Fibroblast of skin of right quadriceps (primary cell): ENCODE results near the gene EGLN3.

Experiments used
- DNase-seq: peaks from one replicate; pipeline ENCODE4 v3.0.0-alpha.2; 2013

Gene EGLN3

DNA sequence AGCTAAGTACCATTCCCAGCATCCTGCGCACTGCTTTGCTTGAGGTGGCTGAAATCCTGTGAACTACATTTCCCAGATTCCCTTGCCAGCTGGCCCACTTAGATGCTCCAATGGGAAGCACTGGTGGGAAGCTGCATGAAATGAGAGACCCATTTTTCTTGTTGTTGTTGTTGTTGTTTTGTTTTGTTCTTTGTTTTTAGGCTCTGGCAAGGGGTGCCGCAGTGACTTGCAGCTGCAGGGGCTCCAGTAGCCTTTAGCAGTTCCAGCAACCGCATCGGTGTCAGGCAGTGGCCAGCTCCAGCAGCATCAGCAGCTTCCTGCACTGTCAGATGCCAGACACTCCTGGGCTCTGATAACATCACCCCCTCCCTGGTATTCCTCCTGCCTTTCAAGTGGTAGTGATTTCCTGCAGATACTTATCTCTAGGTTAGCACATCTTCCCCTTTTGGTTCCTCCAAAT, 8.8 kb upstream of the EGLN3 start:
- DNase-seq, result no peak

DNA sequence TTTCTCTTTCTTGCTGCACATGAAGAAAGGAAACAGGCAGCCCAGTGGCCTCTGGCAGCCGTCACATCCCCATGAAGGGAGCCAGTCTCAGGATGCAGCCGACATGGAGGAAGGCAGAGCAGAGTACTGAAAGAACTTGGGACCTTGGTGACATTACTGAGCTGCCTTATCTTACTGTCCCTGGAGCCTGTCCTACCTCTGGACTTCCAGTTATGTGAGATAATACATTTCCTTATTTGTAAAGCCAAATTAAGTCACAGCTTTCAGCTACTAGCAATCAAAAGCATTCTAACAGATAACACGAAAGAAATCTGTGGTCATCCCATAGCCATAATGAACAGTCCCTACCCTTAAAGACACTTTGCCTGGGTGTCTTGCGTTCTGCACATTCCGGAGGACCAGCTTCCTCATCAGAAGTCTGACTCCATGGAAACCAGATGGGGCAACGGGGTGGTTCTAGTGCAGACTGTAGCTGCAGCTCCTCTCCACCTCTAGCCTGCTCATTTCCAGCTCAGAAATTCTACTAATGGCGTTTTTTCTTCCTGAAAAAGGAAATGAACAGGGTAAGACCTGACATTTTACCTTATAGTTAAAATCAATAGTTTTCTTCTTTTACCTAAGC, 7.8 kb upstream of the EGLN3 start:
- no peak for DNase-seq

DNA sequence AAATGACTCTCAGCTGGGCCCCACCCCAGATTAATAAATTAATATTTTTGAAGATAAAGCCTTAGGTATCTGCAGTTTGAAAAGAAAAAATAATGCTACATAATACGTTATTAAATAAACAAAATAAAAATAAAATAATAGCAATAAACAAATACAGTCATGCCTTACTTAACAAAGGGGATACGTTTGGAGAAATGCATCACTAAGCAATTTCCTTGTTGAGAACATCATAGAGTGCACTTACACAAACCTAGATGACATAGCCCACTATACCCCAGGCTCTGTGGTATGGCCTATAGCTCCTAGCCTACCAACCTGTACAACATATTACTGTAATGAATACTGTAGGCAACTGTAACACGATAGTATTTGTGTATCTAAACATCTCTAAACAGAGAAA, 7.1 kb upstream of the EGLN3 start:
- no peak for DNase-seq

DNA sequence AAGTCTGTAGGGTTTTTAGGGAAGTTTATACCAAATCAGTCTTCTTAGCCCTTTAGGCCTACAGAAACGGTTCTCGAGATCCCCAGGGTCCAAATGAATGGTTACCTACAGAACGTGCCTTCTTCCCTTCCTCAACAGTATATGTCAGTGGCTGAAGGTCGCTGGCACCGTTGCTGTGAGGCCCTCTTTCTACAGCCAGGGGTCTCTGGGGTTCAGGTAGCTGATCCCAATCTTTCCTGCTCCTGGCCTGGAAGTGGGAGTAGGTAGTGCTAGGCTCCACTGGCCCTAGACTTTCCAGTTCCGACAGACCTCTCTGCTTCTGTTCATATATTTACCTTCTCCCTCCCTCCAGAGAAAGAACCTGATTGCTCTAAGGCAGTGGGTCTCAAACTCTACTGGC, 6.4 kb upstream of the EGLN3 start:
- no peak for DNase-seq

DNA sequence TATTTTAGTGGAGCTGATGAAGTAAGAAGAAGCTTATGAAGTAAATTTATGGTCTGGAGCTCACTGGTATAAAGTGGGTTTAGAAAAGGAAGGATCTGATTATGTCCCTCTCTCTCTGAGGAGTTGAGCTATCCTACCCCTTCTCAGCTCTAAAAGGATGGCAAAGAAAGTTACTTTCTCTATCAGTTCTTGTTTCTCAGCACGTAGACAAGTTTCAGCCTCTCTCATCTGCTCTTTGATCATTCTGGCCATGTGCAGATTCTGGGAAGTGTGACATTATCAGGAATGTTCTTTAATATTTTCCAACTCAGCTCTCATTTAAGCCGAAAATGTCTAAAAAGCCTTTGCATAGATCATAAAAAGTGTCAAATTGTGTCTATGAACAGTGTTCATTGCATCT, 5.8 kb upstream of the EGLN3 start:
- DNase-seq, result no peak

DNA sequence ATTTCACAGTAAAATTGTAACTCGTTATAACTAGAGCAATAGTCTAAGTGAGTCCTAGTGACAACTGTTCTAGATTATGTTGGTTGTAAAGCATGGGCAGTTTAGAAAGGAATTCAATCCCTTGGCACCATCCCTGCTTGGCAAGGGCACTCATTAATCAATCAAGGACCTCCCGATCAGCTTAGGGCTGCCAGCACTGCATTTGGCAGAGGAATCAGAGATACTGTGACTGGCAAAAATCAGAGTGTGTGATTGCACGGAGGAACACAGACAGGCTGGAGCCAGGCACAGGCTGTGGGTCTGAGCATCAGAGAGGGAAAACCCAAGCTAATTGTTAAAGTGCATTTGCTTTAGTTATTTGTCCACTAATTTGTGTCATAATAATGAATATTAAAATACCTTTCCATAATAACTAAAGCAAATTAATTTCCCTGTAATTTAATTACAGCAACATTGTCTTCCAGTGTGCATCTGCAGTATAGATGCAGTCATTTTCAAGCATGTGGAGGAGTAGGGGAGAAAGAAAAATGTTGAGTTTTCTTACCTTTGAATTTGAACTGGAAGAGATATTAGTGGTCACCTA, 3.2 kb upstream of the EGLN3 start:
- no peak for DNase-seq

DNA sequence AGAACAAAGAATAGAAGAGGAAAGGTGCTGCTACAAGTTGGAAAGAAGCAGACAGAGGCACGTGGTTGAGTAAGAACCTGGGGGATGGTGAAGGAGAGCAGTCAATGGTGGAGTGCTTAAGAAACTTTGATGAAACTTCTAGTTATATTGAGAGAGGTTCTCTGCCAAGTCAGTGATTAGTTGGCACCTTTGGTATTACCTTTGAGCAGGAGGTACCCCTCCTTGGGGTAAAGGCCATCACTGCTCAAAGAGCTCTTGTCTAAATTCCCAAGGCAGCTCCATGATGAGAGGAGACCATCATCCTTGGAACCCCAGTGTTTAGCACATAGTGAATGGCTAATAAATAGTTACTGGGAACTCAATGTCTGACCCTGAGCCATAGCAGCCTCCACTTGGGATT, 1.7 kb upstream of the EGLN3 start:
- no peak for DNase-seq

DNA sequence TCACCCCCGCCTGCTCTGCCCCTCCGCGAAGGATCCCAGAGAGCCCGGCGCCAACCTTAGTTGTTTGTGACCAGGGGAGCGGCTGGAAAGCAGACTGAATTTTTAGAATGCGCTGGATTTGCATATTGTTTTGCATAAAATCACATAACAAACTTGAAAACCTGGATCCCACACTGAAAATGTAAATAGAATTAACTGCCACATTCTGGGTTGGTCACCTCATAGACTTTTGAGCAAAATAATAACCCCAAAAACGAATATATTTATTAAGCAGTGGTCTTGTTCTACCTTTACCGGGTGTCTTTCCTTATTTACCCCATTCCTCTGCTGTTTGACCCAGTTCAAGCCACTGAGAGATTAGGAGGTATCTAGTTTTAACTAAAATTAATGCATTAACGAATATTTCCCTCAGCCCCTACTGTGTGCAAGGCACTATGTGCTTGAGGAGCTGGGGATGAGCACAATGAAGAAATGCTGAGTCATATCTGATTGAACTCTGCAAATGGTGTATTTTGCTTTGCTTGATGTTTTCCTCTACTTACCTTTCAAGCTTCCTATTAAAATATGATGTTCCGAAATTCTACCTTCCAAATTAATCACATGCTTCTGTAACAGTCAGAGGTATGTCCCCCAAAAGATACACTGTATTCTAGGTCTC, 438 bp upstream of the EGLN3 start:
- DNase-seq, result no peak

DNA sequence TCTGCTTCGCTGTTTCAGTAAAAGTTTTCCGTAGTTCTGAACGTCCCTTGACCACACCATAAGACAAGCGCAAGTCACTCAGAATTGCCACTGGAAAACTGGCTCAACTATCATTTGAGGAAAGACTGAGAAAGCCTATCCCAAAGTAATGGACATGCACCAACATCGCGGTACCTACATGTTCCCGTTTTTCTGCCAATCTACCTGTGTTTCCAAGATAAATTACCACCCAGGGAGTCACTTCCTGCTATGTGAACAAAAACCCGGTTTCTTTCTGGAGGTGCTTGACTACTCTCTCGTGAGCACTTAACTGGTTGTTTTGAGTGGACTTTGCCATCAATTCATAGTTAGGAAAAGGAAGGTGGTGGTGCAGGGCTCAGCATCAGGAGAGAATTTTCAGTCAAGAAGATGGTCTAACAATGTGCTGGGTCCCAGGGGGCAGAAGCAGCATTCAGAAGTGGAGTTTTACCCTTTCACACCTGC, 1.4 kb downstream of the EGLN3 start:
- no peak for DNase-seq

DNA sequence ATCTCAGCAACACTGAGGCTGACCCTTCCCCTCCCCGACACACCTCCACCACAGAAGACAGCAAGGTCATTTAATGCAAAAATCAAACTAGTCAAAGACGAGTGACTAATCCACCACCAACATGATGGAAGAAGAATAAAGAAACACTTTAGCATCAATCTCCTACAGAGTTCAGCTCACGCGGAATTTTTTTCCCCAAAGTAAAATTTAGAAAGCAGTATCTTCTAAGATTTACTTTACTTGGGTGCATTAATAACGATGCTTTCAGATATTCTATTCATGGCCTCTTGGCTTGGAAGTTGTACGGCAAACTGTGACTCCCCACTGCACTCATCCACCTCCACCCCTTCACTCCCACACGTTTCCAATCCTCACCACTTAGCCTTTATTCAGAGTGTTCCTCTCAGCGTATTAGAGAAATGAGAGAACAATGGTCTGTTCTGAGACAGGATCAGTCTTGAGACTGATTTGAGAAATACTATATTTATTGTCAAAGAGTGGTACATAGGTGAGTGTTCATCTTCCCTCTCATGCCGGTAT, 1.9 kb downstream of the EGLN3 start:
- DNase-seq, result no peak

DNA sequence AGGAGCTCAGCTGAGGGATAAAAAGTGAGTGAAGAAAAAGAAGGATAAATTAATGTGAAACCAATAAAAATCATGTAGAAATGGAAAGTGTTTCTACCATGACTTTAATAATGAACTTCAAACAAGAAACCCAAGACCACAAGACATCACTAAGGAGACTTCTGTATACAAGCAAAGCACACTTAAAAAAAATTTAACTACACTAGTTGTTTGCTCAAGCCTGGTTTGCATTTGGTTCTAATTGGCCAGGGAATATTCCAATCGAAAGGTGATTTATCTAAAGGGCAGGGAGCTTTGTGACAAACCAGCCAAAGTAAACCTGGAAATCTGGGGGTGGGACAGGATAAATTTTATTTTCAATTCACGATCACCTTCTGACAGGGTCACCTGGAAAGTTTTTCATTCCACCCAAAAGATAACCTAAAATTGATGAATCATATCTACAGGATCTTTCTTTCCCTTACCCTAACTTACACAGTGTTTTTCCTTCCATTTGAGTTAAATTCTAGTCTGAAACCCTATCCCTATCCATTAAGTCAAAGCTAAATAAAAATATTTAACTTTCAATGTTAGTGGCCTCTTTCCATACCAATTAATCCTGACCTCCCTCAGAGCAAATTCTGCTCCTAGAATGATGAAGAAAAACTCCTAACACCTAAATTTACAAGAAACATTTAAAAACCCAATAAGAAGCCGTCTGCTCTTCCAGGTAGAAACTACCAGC, 2.6 kb downstream of the EGLN3 start:
- no peak for DNase-seq

DNA sequence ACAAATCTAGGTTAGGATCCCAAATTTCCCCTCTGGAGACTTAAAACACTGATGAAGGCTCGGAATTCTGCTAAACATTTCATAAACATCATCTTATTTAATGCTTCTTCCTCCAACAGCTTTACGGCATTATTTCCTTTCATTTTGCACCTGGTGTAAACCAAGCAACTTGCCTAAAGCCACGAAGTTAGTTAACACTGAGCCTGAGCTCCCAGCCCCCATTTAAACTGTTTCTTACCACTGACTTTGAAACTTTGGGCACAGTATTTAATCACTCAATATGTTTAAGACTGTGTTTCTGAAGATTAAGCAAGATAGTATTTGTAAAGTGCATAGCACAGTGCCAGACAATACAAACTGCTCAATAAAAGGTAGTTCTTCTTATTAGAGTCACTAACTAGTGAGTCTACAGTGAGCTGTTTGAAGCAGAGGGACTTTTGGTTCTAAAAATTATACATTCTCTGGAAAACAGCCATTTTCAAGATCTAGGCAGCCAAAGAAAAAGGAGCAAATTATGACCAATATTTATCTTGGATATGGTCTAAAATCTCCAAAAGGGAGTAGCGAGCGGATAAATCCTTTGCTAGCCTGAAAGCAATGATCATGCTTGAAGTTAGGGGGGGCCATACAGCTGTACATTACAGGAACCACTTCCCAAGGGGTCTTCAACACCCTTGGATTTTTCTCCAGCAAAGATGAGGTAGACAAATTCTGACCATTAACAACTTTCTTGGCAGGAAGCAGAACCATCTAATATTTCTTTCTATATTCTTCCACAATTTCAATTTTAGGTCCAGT, 4.0 kb downstream of the EGLN3 start:
- no peak for DNase-seq

DNA sequence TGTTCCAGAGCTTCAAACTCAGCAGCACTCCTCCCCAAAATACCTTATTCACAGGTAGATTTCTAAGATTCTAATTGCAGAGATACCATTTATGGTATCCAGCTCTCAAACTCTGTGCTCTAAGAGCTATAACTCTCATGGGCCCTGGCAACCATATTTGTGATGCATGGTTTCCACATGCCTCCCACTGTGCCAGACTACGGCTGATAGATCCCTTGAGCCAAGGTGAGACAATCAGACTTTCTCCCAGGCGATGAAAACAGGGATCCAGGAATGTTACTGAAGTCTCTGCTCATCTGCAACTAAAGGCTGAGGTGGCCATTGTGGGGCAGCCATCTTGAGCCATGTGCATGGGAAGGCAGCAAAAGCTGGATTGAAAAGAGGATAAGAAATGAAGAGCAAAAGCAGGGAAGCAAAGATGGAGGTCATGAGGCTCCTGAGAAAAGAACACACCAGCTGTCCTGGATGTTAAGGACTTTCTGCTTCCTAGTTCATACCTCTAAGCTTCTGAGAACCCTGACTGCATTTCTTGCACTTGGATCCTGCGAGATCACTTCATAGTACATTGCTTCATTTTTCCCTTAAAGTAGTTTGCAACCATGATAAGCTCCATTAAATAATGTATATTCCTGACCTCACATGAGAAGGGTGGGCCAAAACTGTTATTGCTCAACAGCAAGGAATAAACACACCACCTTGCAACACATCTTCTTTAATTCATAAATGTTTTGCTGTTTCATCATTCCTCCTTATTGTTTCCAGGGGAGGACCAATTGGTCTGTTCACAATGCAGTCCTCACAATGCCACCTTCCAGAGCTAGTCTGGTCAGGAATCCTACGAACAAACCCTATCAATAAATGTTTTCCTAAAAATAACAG, 5.4 kb downstream of the EGLN3 start:
- no peak for DNase-seq

DNA sequence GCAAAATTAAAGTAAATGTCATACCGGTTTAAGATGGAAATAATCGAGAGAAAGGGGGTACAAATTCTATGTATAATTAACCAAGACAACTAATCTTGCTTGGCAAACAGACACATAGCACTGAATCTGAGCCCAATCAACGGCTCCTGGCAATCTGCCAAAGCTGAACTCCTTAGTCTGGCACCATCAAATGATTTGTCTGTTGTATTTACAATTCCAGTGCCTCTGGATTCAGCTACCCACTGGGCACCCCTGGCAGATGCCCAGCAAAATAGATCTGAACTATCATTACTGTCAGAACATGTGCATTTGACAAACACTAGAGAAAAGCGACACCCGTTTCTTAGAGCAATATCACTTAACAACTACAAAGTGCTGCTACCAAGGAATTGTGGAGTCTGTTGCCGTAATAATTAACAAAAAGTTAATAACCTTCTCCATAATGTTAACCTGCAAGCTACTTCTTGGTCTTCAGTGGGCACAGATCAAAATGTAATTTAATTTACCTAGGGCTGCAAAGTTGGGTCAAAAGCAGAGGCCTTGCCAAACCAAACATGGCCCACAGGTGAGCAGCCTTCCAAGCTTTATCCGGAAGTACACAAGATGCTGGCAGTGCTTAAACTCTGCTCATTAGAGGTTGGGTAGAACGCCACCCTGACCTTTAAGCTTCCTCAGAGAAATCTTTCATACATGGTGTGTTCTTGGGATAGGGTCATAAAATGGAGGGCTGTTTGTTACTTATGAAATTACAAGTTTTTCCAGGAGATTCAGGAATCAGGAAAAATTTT, 7.6 kb downstream of the EGLN3 start:
- no peak for DNase-seq

DNA sequence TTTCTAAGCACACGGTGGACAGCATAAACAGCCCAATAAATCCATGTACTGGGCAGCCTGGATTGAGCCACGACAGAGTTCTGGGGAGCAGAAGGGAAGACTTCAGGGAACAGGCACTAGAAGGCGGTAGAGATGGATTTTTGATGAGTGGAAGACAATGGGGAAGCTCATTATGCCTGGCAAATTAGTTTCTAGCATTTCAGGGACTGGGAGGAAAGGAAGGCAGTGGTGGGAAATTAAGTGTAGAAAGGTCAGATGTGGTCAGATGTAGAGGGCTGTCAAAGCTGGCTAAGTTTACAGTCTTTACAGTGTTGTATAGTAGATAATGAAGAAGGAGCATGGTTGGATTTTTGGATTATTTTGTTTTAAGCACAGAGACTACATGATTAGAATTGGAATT, 9.2 kb downstream of the EGLN3 start:
- DNase-seq, result no peak

DNA sequence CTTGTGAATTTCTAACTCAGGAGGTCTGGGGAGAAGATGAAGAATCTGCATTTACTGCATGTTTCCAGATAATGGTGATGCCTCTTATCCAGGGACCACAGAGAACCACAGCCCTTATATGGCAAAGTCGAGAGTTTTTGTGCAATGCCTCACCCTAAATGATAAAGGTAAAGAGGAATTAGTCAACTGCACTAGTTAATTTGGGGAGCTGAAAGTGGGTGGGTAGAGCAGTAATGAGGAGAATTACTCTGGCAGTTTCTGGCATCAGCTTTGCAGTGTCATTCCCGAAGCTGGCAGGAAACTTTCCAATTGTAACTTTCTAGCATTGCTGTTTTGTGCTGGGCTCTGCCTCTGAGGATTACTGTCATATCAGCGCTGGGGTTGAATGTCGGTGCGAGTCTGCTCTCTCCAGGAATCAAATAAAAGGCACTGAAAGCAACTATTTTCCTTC, 10.3 kb downstream of the EGLN3 start:
- no peak for DNase-seq

DNA sequence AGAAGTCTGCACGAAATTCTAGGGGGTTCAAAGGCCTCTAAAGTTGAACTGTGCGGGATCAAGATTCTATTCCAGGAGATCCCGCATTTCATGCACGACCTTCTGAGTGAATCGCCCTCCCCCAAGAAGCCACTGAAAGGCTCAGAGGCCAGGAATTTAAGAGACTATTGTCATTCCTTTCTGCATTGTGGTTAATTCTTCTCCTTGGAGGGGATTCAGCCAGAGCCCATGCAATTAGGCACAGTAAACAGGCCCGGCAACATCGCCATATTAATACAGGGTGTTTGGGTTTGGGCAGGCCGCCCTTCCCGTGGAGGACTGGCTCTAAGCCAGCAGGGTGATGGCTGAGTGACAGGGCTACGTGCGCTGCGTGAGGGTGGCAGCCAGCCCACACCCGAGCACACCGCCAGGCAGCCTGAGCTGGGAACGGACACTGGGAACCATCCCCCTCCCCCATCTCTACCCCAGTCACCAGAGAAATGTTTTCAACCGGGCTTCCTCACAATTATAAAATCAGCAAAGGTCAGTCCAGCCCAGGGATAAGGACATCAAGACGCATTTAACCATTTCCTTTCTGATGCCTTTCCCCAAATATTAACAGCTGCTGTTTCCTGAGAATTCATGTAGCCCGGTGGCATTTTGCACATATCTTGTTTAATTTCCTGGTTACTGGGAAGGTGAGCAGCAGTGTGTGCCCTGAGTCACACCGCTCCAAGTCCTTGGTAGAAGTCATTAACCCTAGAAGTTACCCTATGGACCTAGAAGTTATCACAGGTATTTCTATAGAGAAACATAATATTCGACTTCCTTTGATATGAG, 12.5 kb downstream of the EGLN3 start:
- DNase-seq, result peak; percentile 26

DNA sequence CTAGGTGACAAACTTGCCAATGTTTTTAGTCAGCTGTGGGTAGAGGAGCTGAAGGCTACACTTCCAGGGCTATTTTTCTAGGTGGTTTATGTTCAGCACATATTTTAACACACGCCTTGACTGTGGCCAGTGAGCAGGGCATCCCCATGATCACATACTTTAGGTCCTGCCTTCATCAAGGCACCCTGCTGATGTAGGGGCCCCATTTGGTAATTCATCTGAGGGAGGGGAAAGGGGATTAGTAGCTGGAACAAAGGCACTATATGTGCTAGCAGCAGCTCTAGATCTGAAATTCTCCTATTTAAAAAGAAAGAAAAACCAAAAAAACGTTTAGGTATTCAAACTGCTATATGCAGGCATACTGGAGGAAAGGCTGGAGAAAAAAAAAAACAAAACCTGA, 14.5 kb downstream of the EGLN3 start:
- DNase-seq, result no peak

DNA sequence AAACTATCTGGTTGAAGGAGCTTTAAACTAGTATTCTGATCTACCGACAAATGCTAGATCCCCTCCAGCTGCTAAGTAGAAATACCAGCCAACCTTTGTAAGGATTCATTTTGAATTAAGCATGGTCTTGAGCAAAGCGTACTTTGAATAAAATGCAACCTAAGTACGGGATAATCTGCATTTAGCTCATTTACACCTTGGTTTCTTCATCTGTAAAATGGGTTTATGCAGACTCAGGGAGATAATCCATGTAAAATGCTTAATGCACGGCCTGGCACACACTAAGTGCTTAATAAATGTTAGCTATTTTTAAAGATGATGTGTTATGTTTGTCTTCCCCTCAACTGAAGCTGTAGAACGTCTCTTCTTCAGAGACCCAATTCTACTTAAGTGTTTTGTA, 15.9 kb downstream of the EGLN3 start:
- no peak for DNase-seq
